Activated naive CD8-positive, alpha-beta T cell (primary cell): ENCODE data around the gene PPIL1.

Experiments
- H3K27ac Mint-ChIP-seq: one replicate; pipeline ENCODE4 v1.8.0; 2021; ENCODE audit warnings: mixed read lengths
- H3K27me3 Mint-ChIP-seq: one replicate; pipeline ENCODE4 v1.8.0; 2021; ENCODE audit warnings: mixed read lengths
- H3K36me3 Mint-ChIP-seq: one replicate; pipeline ENCODE4 v1.8.0; 2021; ENCODE audit warnings: mixed read lengths
- H3K4me1 Mint-ChIP-seq: one replicate; pipeline ENCODE4 v1.8.0; 2021; ENCODE audit warnings: low read depth, mixed read lengths
- H3K4me3 Mint-ChIP-seq: one replicate; pipeline ENCODE4 v1.8.0; 2021; ENCODE audit warnings: mild to moderate bottlenecking, mixed read lengths
- H3K9me3 Mint-ChIP-seq: one replicate; pipeline ENCODE4 v1.8.0; 2021; ENCODE audit warnings: low read depth, mixed read lengths

PPIL1 gene

GRCh38 chr6:36873612-36874442 is 776 bp downstream of the PPIL1 start:
- peaks cover 2% of the 10 kb centered on the region for H3K27me3 Mint-ChIP-seq
- peak overlapping the region; percentile 99 for H3K4me3 Mint-ChIP-seq
- H3K27ac Mint-ChIP-seq: peak overlapping the region; percentile 100
- peaks cover 47% of the 10 kb centered on the region for H3K4me1 Mint-ChIP-seq
- peaks cover 15% of the 10 kb centered on the region for H3K36me3 Mint-ChIP-seq
- H3K9me3 Mint-ChIP-seq: no peaks in the 10 kb centered on the region

GRCh38 chr6:36873115-36873514 is 1.5 kb downstream of the PPIL1 start:
- peaks cover 51% of the 10 kb centered on the region for H3K4me1 Mint-ChIP-seq
- peaks cover 18% of the 10 kb centered on the region for H3K36me3 Mint-ChIP-seq
- H3K4me3 Mint-ChIP-seq: peak overlapping the region; percentile 99
- peak overlapping the region; percentile 100 for H3K27ac Mint-ChIP-seq
- no peaks in the 10 kb centered on the region for H3K9me3 Mint-ChIP-seq
- peaks cover 2% of the 10 kb centered on the region for H3K27me3 Mint-ChIP-seq

- Mint-ChIP-seq H3K4me1 (peaks cover 63% of the 10 kb centered on the region), H3K27me3 (no peaks in the 10 kb centered on the region), H3K27ac (no peak overlapping the region), H3K9me3 (no peaks in the 10 kb centered on the region), H3K4me3 (no peak overlapping the region), H3K36me3 (peaks cover 22% of the 10 kb centered on the region)
Measured at GRCh38 chr6:36871686-36872085, 2.9 kb downstream of the PPIL1 start.

- no peaks in the 10 kb centered on the region for H3K27me3 Mint-ChIP-seq
- H3K4me3 Mint-ChIP-seq: no peak overlapping the region
- H3K27ac Mint-ChIP-seq: no peak overlapping the region
- H3K36me3 Mint-ChIP-seq: peaks cover 32% of the 10 kb centered on the region
- H3K9me3 Mint-ChIP-seq: no peaks in the 10 kb centered on the region
- peaks cover 66% of the 10 kb centered on the region for H3K4me1 Mint-ChIP-seq
Measured at GRCh38 chr6:36867471-36868224, 7.0 kb downstream of the PPIL1 start.

- H3K27ac Mint-ChIP-seq: peak overlapping the region; percentile 66
- H3K36me3 Mint-ChIP-seq: peaks cover 26% of the 10 kb centered on the region
- H3K27me3 Mint-ChIP-seq: no peaks in the 10 kb centered on the region
- H3K9me3 Mint-ChIP-seq: no peaks in the 10 kb centered on the region
- H3K4me1 Mint-ChIP-seq: peaks cover 58% of the 10 kb centered on the region
- H3K4me3 Mint-ChIP-seq: peak overlapping the region; percentile 30
Measured at GRCh38 chr6:36865835-36866234, 8.8 kb downstream of the PPIL1 start.

- peaks cover 44% of the 10 kb centered on the region for H3K4me1 Mint-ChIP-seq
- peaks cover 27% of the 10 kb centered on the region for H3K36me3 Mint-ChIP-seq
- H3K27me3 Mint-ChIP-seq: no peaks in the 10 kb centered on the region
- H3K9me3 Mint-ChIP-seq: no peaks in the 10 kb centered on the region
- H3K27ac Mint-ChIP-seq: no peak overlapping the region
- no peak overlapping the region for H3K4me3 Mint-ChIP-seq
Measured at GRCh38 chr6:36863670-36864540, 10.7 kb downstream of the PPIL1 start.

GRCh38 chr6:36862848-36863382 is 11.7 kb downstream of the PPIL1 start:
- no peak overlapping the region for H3K4me3 Mint-ChIP-seq
- H3K27me3 Mint-ChIP-seq: no peaks in the 10 kb centered on the region
- H3K4me1 Mint-ChIP-seq: peaks cover 38% of the 10 kb centered on the region
- no peak overlapping the region for H3K27ac Mint-ChIP-seq
- H3K9me3 Mint-ChIP-seq: no peaks in the 10 kb centered on the region
- peaks cover 25% of the 10 kb centered on the region for H3K36me3 Mint-ChIP-seq

GRCh38 chr6:36862164-36862847 is 12.3 kb downstream of the PPIL1 start:
- peaks cover 31% of the 10 kb centered on the region for H3K4me1 Mint-ChIP-seq
- no peak overlapping the region for H3K4me3 Mint-ChIP-seq
- H3K27ac Mint-ChIP-seq: no peak overlapping the region
- H3K9me3 Mint-ChIP-seq: no peaks in the 10 kb centered on the region
- H3K27me3 Mint-ChIP-seq: no peaks in the 10 kb centered on the region
- peaks cover 22% of the 10 kb centered on the region for H3K36me3 Mint-ChIP-seq

- Mint-ChIP-seq H3K27me3 (no peaks in the 10 kb centered on the region), H3K4me3 (no peak overlapping the region), H3K4me1 (peaks cover 16% of the 10 kb centered on the region), H3K36me3 (peaks cover 17% of the 10 kb centered on the region), H3K27ac (no peak overlapping the region), H3K9me3 (no peaks in the 10 kb centered on the region)
Measured at GRCh38 chr6:36860126-36860525, 14.5 kb downstream of the PPIL1 start.

GRCh38 chr6:36858407-36858981 is 16.1 kb downstream of the PPIL1 start:
- peaks cover 14% of the 10 kb centered on the region for H3K36me3 Mint-ChIP-seq
- H3K27me3 Mint-ChIP-seq: no peaks in the 10 kb centered on the region
- no peak overlapping the region for H3K27ac Mint-ChIP-seq
- no peak overlapping the region for H3K4me3 Mint-ChIP-seq
- H3K9me3 Mint-ChIP-seq: no peaks in the 10 kb centered on the region
- peaks cover 6% of the 10 kb centered on the region for H3K4me1 Mint-ChIP-seq

- no peak overlapping the region for H3K27ac Mint-ChIP-seq
- H3K4me1 Mint-ChIP-seq: no peaks in the 10 kb centered on the region
- H3K36me3 Mint-ChIP-seq: peaks cover 18% of the 10 kb centered on the region
- no peak overlapping the region for H3K4me3 Mint-ChIP-seq
- H3K27me3 Mint-ChIP-seq: no peaks in the 10 kb centered on the region
- no peaks in the 10 kb centered on the region for H3K9me3 Mint-ChIP-seq
Measured at GRCh38 chr6:36857325-36857724, 17.3 kb downstream of the PPIL1 start.

GRCh38 chr6:36856277-36856676 is 18.3 kb downstream of the PPIL1 start:
- Mint-ChIP-seq H3K9me3 (no peaks in the 10 kb centered on the region), H3K4me1 (no peaks in the 10 kb centered on the region), H3K4me3 (no peak overlapping the region), H3K27me3 (no peaks in the 10 kb centered on the region), H3K27ac (no peak overlapping the region), H3K36me3 (peaks cover 18% of the 10 kb centered on the region)

- Mint-ChIP-seq H3K9me3 (no peaks in the 10 kb centered on the region), H3K27me3 (no peaks in the 10 kb centered on the region), H3K36me3 (peaks cover 22% of the 10 kb centered on the region), H3K27ac (no peak overlapping the region), H3K4me1 (no peaks in the 10 kb centered on the region), H3K4me3 (no peak overlapping the region)
Measured at GRCh38 chr6:36855750-36856149, 18.9 kb downstream of the PPIL1 start.

- Mint-ChIP-seq H3K9me3 (no peaks in the 10 kb centered on the region), H3K4me3 (no peak overlapping the region)
Measured at GRCh38 chr6:36853325-36853724, 21.3 kb downstream of the PPIL1 start.

More at GRCh38 chr6:36853325-36853724, 21.3 kb downstream of the PPIL1 start:
- Mint-ChIP-seq H3K27me3 (no peaks in the 10 kb centered on the region), H3K27ac (no peak overlapping the region), H3K4me1 (peaks cover 7% of the 10 kb centered on the region), H3K36me3 (peaks cover 26% of the 10 kb centered on the region)
